PFSK-1 (cell line): ENCODE results near the gene ZNF609.

Source experiments
- FOXP2 ChIP-seq: optimal IDR thresholded peaks from 2 replicates; pipeline ENCODE3; 2011; ENCODE audit warnings: borderline replicate concordance, control low read depth, inconsistent platforms; ENCODE audit not compliant: insufficient read depth; ENCODE audit errors: extremely low read length, extremely low read depth
- POLR2AphosphoS5 ChIP-seq: IDR thresholded peaks from 2 replicates; pipeline ENCODE4 v1.6.1; 2012; ENCODE audit warnings: low read depth, mild to moderate bottlenecking, control low read depth, low read length, moderate library complexity
- SIN3A ChIP-seq: IDR thresholded peaks from 2 replicates; pipeline ENCODE4 v1.6.1; 2012; ENCODE audit warnings: mild to moderate bottlenecking, low read length, moderate library complexity, borderline replicate concordance; ENCODE audit not compliant: insufficient read depth
- TAF1 ChIP-seq: IDR thresholded peaks from 2 replicates; pipeline ENCODE4 v1.6.1; 2012; ENCODE audit warnings: low read length, control low read depth, borderline replicate concordance; ENCODE audit not compliant: insufficient read depth
- TF ChIP-seq, protein P1 (sequence below), 2 experiments: IDR thresholded peaks; 2 replicates each; pipeline versions ENCODE4 v1.6.1 to v1.8.0; 2011 to 2012; ENCODE audit warnings: low read depth in 2 of 2, low read length in 2 of 2, control low read depth in 1 of 2, inconsistent platforms in 1 of 2, mild to moderate bottlenecking in 1 of 2, moderate library complexity in 1 of 2; ENCODE audit not compliant: insufficient read depth in 1 of 2

DNA sequence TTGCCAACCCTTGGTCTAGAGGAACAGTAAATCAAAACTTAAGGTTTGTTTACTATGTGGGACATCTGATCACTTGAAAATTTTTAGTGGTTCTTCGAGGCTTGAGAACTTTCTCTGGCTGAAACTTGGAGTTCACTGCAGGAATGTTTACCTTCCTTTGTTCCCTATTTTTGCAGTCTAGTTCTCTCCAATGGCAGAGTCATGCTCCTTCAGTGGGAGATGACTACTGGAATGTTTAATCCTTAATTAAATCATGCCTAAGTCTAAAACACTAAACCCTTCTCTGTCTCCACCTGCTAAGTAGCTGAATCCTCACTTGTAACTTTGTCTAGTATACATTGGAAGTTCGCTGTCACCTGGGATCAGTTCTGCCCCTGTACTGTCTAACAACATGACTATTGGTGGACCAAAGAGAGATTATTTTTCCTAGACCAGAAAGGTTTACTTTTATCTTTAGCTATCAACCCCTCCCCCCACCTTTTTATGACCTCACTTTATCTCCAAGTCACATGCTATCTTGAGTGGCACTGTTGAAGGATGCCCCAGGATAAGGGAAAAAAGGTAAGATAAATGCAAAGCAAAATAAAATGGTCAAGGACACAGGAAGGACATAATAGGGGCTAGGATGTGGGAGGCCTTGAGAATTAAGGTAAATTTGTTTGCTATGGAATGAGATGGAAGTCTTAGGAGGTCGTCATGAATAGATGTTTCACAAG, 1.2 kb upstream of the ZNF609 start:
- TF ChIP-seq SIN3A (no peak), POLR2AphosphoS5 (no peak), TAF1 (no peak), FOXP2 (no peak)
- TF ChIP-seq, protein P1, sequence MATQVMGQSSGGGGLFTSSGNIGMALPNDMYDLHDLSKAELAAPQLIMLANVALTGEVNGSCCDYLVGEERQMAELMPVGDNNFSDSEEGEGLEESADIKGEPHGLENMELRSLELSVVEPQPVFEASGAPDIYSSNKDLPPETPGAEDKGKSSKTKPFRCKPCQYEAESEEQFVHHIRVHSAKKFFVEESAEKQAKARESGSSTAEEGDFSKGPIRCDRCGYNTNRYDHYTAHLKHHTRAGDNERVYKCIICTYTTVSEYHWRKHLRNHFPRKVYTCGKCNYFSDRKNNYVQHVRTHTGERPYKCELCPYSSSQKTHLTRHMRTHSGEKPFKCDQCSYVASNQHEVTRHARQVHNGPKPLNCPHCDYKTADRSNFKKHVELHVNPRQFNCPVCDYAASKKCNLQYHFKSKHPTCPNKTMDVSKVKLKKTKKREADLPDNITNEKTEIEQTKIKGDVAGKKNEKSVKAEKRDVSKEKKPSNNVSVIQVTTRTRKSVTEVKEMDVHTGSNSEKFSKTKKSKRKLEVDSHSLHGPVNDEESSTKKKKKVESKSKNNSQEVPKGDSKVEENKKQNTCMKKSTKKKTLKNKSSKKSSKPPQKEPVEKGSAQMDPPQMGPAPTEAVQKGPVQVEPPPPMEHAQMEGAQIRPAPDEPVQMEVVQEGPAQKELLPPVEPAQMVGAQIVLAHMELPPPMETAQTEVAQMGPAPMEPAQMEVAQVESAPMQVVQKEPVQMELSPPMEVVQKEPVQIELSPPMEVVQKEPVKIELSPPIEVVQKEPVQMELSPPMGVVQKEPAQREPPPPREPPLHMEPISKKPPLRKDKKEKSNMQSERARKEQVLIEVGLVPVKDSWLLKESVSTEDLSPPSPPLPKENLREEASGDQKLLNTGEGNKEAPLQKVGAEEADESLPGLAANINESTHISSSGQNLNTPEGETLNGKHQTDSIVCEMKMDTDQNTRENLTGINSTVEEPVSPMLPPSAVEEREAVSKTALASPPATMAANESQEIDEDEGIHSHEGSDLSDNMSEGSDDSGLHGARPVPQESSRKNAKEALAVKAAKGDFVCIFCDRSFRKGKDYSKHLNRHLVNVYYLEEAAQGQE (IDR thresholded peaks at IDR 0.05; ENCODE audit: insufficient read depth in 1 of 2, low read depth in 2 of 2, low read length in 2 of 2): no peak
